DOHH2 (cell line): Measurements from ENCODE around the gene ZSCAN22.

Experiments used
- H3F3A ChIP-seq: fragments of 200-600 bp; sonication (generic), shearing (Covaris generic); 2 replicates; pipeline ENCODE4 v1.6.0; 2016; ENCODE audit warnings: antibody characterized with exemption, mild to moderate bottlenecking; ENCODE audit not compliant: control insufficient read depth, insufficient read depth
- H3K27ac ChIP-seq: fragments of 200-600 bp; sonication (generic); 2 replicates; pipeline ENCODE4 v1.5.1; 2014; ENCODE audit warnings: low read depth, mild to moderate bottlenecking, low read length, moderate library complexity
- H3K27me3 ChIP-seq: fragments of 200-600 bp; sonication (generic); 2 replicates; pipeline ENCODE4 v1.6.1; 2014; ENCODE audit warnings: mild to moderate bottlenecking, low read length, mixed read lengths; ENCODE audit not compliant: control insufficient read depth
- H3K36me3 ChIP-seq: fragments of 200-600 bp; sonication (generic); 2 replicates; pipeline ENCODE4 v1.6.1; 2014; ENCODE audit warnings: mild to moderate bottlenecking, low read length, moderate library complexity, mixed read lengths; ENCODE audit not compliant: control insufficient read depth
- H3K4me1 ChIP-seq: fragments of 200-600 bp; sonication (generic); 2 replicates; pipeline ENCODE4 v1.6.1; 2014; ENCODE audit warnings: mild to moderate bottlenecking, low read length, mixed read lengths; ENCODE audit not compliant: control insufficient read depth
- H3K4me2 ChIP-seq: fragments of 200-600 bp; sonication (generic); 2 replicates; pipeline ENCODE4 v1.6.0; 2014; ENCODE audit warnings: mild to moderate bottlenecking, low read length, moderate library complexity
- H3K4me3 ChIP-seq: fragments of 200-600 bp; sonication (generic); 2 replicates; pipeline ENCODE4 v1.5.1; 2014; ENCODE audit warnings: mild to moderate bottlenecking, low read length, mixed read lengths
- H3K79me2 ChIP-seq: fragments of 200-600 bp; sonication (generic); 2 replicates; pipeline ENCODE4 v1.6.1; 2014; ENCODE audit warnings: mild to moderate bottlenecking, low read length, mixed read lengths; ENCODE audit not compliant: control insufficient read depth
- H3K9me2 ChIP-seq: fragments of 200-600 bp; sonication (generic); replicated peaks from 2 replicates; pipeline ENCODE4 v1.6.1; 2014; ENCODE audit warnings: mild to moderate bottlenecking, low read length, mixed read lengths; ENCODE audit not compliant: control insufficient read depth
- H3K9me3 ChIP-seq: fragments of 200-600 bp; sonication (generic); 2 replicates; pipeline ENCODE4 v1.6.1; 2014; ENCODE audit warnings: antibody characterized with exemption, low read length, mixed read lengths; ENCODE audit not compliant: control insufficient read depth, insufficient read depth
- H4K20me1 ChIP-seq: fragments of 200-600 bp; sonication (generic); 2 replicates; pipeline ENCODE4 v1.6.0; 2014; ENCODE audit warnings: low read depth, mild to moderate bottlenecking, antibody characterized with exemption, low read length, moderate library complexity; ENCODE audit not compliant: control insufficient read depth, insufficient read depth
- EZH2phosphoT487 ChIP-seq: fragments of 200-600 bp; sonication (generic); IDR thresholded peaks from 2 replicates; pipeline ENCODE4 v1.6.1; 2017; ENCODE audit warnings: borderline replicate concordance, mild to moderate bottlenecking, antibody characterized with exemption, low read length, moderate library complexity, mixed read lengths
- TF ChIP-seq, protein P1 (sequence below): fragments of 200-600 bp; sonication (generic); IDR thresholded peaks from one replicate; pipeline ENCODE4 v1.5.1; 2014; ENCODE audit warnings: antibody characterized with exemption, mild to moderate bottlenecking, low read depth, low read length; ENCODE audit not compliant: poor library complexity, severe bottlenecking

ZSCAN22 gene

DNA sequence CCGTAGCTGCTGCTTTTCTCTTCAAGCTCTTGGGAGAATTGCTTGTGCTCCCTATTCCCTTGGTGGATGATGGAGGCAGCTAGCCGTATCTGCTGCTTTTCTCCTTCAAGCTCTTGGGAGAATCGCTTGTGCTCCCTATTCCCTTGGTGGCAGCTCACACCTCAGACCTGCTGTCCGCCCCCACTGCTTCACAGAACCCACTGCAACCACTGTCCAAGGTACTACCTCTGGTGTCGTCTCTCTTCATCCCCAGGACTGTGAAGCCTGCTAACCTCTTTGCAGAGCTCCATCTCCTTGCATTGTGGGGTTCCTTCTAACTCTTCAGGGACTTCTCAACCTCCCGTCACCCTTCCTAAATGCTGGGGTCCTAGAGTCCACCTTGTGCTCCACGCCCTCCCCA lies 26.2 kb upstream of the ZSCAN22 start:
- Histone ChIP-seq H3K36me3 (peaks cover 46% of the 10 kb centered on the region), H3K9me2 (no peaks in the 10 kb centered on the region), H3K4me2 (no peak overlapping the region), H3K4me1 (peaks cover 7% of the 10 kb centered on the region), H3K4me3 (no peak overlapping the region), H3K27me3 (no peaks in the 10 kb centered on the region), H3K79me2 (peaks cover 4% of the 10 kb centered on the region), H3K27ac (no peak overlapping the region), H4K20me1 (no peaks in the 10 kb centered on the region), H3F3A (no peaks in the 10 kb centered on the region), H3K9me3 (peaks cover 15% of the 10 kb centered on the region; the same call in 1 of the 2 replicates)
- TF ChIP-seq EZH2phosphoT487 = no peak
- TF ChIP-seq, protein P1, sequence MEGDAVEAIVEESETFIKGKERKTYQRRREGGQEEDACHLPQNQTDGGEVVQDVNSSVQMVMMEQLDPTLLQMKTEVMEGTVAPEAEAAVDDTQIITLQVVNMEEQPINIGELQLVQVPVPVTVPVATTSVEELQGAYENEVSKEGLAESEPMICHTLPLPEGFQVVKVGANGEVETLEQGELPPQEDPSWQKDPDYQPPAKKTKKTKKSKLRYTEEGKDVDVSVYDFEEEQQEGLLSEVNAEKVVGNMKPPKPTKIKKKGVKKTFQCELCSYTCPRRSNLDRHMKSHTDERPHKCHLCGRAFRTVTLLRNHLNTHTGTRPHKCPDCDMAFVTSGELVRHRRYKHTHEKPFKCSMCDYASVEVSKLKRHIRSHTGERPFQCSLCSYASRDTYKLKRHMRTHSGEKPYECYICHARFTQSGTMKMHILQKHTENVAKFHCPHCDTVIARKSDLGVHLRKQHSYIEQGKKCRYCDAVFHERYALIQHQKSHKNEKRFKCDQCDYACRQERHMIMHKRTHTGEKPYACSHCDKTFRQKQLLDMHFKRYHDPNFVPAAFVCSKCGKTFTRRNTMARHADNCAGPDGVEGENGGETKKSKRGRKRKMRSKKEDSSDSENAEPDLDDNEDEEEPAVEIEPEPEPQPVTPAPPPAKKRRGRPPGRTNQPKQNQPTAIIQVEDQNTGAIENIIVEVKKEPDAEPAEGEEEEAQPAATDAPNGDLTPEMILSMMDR = no peak

DNA sequence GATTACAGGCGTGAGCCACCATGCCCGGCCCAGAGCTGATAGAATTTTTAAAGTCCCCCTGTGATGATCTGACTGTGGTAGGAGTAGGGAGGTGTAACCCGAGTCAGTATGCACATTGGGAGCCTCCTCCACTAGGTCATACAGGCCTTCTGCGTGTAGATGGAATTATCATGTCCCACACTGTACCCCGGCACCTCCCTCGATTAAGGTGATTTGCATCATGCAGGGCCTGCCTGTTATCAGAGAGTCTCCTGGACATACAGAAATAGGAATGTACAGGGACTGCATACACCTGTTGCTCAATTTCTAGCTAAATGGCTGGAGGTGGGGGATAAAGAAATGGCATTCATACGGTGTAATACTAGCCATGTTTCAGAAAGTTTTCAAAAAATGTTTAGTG lies 22.5 kb upstream of the ZSCAN22 start:
- no peaks in the 10 kb centered on the region for H4K20me1 ChIP-seq
- peaks cover 36% of the 10 kb centered on the region for H3K79me2 ChIP-seq
- no peak for TF ChIP-seq EZH2phosphoT487
- TF ChIP-seq, protein P1 = no peak
- no peaks in the 10 kb centered on the region for H3F3A ChIP-seq
- peak overlapping the region; percentile 64 for H3K4me2 ChIP-seq
- peaks cover 62% of the 10 kb centered on the region for H3K36me3 ChIP-seq
- no peak overlapping the region for H3K27ac ChIP-seq
- no peaks in the 10 kb centered on the region for H3K9me2 ChIP-seq
- H3K9me3 ChIP-seq = peaks cover 38% of the 10 kb centered on the region
- H3K4me3 ChIP-seq = peak overlapping the region; percentile 96
- no peaks in the 10 kb centered on the region for H3K27me3 ChIP-seq
- peaks cover 15% of the 10 kb centered on the region for H3K4me1 ChIP-seq

DNA sequence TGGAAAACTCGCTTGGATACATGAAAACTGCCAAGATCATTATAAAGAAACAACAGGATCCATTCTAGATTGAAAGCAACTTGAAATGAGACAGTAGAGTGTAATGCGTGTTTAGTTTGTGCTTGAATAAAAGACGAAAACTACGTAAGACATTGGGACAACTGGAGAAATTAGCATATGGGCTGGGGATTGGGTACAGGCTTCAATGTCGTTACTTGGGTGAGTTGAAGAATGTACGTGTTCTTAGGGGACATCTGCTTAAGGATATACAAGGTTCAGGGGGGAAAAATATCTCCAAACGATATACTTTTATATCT lies 22.1 kb upstream of the ZSCAN22 start:
- Histone ChIP-seq H3K79me2 (peaks cover 40% of the 10 kb centered on the region), H3F3A (no peaks in the 10 kb centered on the region), H3K9me3 (peaks cover 42% of the 10 kb centered on the region), H4K20me1 (no peaks in the 10 kb centered on the region), H3K27ac (peak overlapping the region; percentile 6; the same call in 1 of the 2 replicates), H3K27me3 (no peaks in the 10 kb centered on the region), H3K4me2 (peak overlapping the region; percentile 64), H3K36me3 (peaks cover 65% of the 10 kb centered on the region), H3K4me1 (peaks cover 15% of the 10 kb centered on the region), H3K4me3 (peak overlapping the region; percentile 96), H3K9me2 (no peaks in the 10 kb centered on the region)
- TF ChIP-seq EZH2phosphoT487 = no peak
- TF ChIP-seq, protein P1 = no peak
